Activated CD8-positive, alpha-beta memory T cell treated with anti-CD3 and anti-CD28 coated beads for 24 hours (primary cell): ENCODE data around the gene TREML1.
"Not testable (repeated sequence)": the region's sequence is repeated elsewhere in the genome, so short reads cannot be mapped to it uniquely, and the experiment has no call there.

Source experiments
- DNase-seq: peaks from one replicate; pipeline ENCODE4 v3.0.0-alpha.2; 2020

The TREML1 gene

DNA sequence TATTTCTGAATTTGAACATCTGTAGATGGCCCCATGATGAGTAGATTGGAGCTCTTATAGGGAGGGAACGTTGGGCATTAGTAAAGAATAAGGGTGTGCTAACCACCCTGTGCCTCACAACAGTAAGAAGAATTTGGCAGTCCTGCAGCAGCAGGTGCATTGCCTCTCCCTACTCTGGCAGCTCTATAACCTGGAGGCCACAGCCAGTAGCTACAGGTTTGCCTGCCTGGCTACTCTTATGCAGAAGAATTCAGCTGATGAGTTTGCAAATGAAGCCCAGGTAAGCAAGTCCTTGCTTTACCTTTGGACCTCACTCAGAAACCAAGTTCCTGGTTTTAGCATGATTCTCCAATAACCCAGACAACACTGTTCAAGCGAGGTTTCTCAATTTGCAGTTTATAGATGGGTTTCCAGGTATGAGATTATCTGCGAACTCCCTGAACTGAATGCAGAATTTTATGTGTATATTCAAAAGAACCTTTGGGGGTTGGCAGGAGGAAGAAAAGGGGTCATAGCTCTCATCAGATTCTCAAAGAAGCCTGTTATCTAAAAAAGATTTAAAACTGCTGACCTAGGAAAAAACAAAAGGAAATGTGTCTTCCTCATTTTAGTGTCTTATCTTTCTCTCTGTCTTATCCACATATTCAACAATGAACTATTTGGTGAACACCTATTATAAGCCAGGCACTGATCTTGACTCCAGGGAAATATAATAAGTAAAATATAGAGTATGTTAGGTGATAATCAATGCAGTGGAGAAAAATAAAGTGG lies 18.9 kb downstream of the TREML1 start:
- no peak for DNase-seq

DNA sequence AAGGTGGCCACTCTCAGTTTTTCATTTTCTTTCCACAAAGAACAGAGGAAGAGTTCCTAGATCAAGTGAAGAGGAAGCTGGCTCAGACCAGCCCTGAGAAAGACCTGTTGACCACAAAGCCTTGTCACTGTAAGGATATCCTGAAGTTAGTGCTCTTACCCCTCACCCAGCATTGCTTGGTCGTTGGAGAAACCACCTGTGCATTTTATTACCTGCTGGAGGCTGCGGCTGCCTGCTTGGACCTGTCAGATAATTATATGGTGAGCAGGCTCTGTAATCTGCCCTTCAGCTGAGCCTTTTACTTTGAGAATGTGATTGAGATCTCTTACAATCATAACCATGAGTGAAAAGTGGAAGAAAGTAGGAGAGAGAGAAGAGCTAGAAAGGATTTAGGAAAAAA lies 21.9 kb downstream of the TREML1 start:
- DNase-seq, result no peak

DNA sequence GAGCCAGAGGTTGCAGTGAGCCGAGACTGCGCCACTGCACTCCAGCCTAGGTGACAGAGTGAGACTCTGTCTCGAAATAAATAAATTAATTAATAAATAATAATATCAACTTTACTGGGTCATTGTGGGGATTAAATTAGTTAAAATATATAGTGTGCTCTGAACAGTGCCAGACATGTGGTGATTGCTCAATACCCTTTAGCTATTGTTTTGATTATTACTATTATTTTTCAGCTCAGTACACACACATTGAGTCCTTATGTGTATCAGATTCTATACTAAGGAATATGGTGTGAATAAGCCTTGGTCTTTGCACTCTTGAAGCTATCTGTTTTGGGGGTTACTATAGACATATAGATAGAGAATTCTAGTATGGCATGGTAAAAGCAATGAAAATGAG lies 28.9 kb downstream of the TREML1 start:
- DNase-seq, result no peak

DNA sequence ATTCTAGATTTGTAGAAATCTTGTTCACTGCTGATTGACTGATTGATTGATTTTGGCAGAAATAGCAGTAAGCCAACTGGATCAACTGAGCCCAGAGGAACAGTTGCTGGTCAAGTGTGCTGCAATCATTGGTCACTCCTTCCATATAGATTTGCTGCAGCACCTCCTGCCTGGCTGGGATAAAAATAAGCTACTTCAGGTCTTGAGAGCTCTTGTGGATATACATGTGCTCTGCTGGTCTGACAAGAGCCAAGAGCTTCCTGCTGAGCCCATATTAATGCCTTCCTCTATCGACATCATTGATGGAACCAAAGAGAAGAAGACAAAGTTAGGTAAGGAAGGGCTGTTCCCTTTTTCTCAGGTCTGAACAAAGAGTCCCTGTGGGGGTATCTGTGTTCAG lies 31.2 kb downstream of the TREML1 start:
- DNase-seq, result no peak

DNA sequence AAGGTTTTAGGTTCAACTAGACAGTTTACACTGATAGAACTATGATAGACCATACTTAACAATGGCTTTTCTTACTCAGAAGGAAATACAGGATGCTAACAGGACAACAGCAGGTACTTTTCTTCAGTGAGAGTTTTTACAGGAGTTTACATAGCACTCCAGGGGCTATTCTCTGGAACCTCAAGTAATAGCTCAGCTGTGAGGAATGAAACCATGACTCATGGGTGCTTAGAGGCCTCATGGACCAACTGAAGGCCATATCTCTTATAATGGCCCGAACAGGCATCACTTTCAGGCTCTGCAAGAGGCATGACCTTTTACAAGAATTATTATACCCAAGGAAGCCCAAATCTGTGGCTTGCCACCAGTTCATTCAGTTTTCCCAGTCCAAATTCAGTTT lies 31.8 kb downstream of the TREML1 start:
- DNase-seq, result no peak

DNA sequence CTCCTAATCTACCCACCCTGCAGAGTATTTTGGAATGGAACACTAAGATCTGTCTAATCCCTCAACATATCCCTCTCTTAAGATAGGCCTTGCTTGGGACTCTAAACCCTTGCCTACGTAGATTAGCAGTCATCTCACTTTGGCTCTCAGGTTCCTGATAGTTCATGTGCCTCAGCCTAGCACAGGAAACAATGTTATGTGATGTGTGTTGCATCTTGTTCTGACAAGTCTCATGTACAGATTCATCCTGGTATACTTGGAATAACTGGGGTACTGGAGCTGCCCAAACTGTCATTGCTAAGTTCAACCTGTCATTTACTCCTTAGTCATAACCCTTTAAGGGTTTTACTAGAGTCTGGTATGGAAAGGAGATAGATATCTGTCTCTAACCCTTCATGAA lies 34.1 kb downstream of the TREML1 start:
- no peak for DNase-seq

DNA sequence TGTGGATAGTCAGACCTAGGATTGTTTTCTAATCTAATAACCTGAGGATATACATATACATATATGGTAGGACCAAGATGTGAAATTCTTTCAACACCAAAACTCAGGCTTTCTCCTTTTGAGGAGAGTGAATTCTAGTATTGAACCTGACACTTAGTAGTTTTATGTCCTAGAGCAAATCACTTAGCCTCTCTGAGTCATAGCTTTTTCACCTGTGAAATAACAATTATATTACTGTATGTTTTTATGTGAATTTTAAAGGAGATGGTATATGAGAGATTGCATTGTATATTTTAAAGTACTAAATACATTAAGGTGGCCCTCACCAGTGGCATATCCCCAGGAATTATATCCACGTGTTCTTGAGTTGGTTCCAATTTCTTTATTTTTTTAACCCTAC lies 34.6 kb downstream of the TREML1 start:
- DNase-seq, result no peak

DNA sequence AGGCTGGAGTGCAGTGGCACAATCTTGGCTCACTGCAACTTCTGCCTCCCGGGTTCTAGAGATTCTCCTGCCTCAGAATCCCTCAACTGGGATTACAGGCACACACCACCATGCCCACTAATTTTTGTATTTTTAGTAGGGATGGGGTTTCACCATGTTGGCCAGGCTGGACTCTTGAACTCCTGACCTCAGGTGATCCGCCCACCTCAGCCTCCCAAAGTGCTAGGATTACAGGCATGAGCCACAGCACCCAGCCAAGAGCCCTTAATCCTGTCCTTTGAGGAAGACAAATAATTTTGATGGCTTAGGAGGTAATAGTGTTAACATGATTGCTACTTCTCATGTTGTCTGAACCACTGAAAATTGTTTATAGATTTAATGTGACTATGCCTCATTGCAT lies 39.1 kb downstream of the TREML1 start:
- DNase-seq, result not testable (repeated sequence)

DNA sequence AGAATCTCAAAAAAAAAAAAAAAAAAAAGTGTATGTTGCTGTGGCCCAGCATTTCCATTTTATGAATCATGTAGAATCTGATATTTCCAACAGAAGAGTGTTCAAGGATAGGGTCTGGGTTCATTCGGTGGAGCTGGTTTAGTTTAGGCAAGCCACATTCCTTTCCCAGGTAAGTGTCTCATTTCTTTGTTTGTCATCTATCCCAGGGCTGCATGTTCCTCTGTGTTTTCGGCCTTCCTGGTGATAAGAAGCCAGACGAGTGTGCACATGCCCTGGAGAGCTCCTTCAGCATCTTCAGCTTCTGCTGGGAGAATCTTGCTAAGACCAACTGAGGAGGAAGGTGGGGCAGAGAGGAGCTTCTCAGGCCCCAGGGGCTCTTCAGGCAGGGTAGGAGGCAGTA lies 43.1 kb downstream of the TREML1 start:
- DNase-seq, result no peak

DNA sequence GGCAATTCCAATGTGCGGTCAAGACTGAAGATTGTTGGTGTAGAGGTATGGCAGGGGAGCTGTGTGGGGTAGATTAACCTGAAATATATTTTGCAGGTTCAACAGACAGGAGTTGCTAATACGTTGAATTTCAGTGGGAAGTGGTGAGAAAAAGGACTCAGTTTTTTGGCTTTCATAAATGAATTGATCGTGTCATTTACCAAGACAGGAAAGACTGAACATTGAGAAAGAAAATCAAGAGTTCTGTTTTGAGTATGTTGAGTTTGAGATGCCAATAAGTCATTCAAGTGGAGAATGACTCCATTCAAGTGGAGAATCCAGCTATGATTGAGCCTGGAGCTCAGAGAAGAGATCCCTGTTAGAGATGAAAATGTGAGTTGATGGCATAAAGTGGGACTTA lies 50.3 kb downstream of the TREML1 start:
- no peak for DNase-seq

DNA sequence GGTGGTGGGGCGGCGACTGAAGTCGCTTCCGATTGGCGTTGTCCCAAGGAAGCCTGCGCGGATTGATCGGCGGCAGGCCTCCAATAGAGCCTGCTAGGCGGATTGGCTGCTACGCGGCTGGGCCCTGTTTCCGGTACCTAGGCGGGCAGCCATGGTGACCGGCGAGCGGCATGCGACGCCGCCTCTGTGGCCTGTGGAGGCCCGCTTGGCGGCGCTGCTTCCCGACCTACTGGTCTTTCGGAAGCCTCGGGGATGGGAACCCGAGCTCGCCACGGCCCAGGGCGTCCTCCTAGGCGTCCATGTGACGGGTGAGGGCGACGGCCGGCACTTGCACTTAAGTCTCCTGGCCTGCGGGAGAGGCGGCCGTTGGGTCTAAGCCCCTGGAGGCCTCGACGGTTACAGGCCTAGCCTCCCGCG lies 53.3 kb downstream of the TREML1 start:
- DNase-seq, result no peak
